Psoas muscle (tissue), 8 donors: ENCODE measurements around the gene ERRFI1. TPM values are rescaled to one million over a fixed set of nuclear protein-coding genes. Genes with fewer than 3 reads are reported as not detected.
"Not testable (repeated sequence)": the region's sequence is repeated elsewhere in the genome, so short reads cannot be mapped to it uniquely, and the experiment has no call there.

ENCODE experiments used
- ATAC-seq, 4 donors: fragments of 200-7000 bp; cut with Tn5 transposase; one replicate each; pipeline ENCODE4 v1.9.1; 2020; ENCODE audit warnings: moderate library complexity in 3 of 4, mild to moderate bottlenecking in 2 of 4
- DNase-seq, 2 donors: peaks; one replicate each; pipeline ENCODE4 v3.0.0-alpha.2; 2020
- H3K27ac ChIP-seq: fragments of 200-600 bp; one replicate; pipeline ENCODE4 v1.8.0; 2022
- H3K27me3 ChIP-seq, 3 donors: fragments of 200-600 bp in 1 of 3; one replicate each; pipeline versions ENCODE4 v1.6.1 to v1.8.0; 2013 to 2022; ENCODE audit warnings: low read length in 2 of 3, mild to moderate bottlenecking in 2 of 3, moderate library complexity in 1 of 3; ENCODE audit not compliant: insufficient read depth in 3 of 3
- H3K36me3 ChIP-seq, 2 donors: fragments of 200-600 bp in 1 of 2; one replicate each; pipeline versions ENCODE4 v1.6.1 to v1.8.0; 2013 to 2022; ENCODE audit warnings: low read depth in 1 of 2, mild to moderate bottlenecking in 1 of 2, moderate library complexity in 1 of 2; ENCODE audit not compliant: insufficient read depth in 1 of 2
- H3K4me1 ChIP-seq: fragments of 200-600 bp; one replicate; pipeline ENCODE4 v1.8.0; 2022
- H3K4me3 ChIP-seq: fragments of 200-600 bp; one replicate; pipeline ENCODE4 v1.8.0; 2022; ENCODE audit warnings: mild to moderate bottlenecking
- H3K9me3 ChIP-seq: fragments of 200-600 bp; one replicate; pipeline ENCODE4 v1.8.0; 2022
- CTCF ChIP-seq: fragments of 200-600 bp; IDR thresholded peaks from one replicate; pipeline ENCODE4 v1.8.0; 2022; ENCODE audit warnings: antibody characterized with exemption
- WGBS, 3 donors: extraction: QIAGEN DNeasy Blood & Tissue Kit; methylation state at CpG; one replicate each; pipeline versions ENCODE4 v1.1.6 to v1.1.7; 2013; 5-methylcytosine and 5-hydroxymethylcytosine counted together
- intact Hi-C, 2 donors: fragments of 100-400 bp; cut with DNase I; formaldehyde crosslinking; loops; one replicate each; pipeline versions ENCODE4 v1.11.0 to v1.14.2; 2022
- polyA plus RNA-seq, 3 donors: library from polyadenylated mRNA; stranded (reverse); fragments of 200-250 nt; gene quantifications; one replicate each; pipeline ENCODE4 v1.2.3, GENCODE V29; 2013
- total RNA-seq, 4 donors: library from RNA; stranded (reverse); fragmentation: NEBNext Ultra II Directional in 2 of 4; extraction: Animal tissue kit (Norgen Biotek cat#: 25700) in 2 of 4; gene quantifications; one replicate each; pipeline versions ENCODE4 v1.2.1 to v1.2.4, GENCODE V29; 2021 to 2023
- donor health status: healthy with polysubstance abuse.
- donor health status: DM: no; HTN: no; CAD: no; lungs with moderate emphysema.
- donor health status: Bipolar disorder and iron deficiency.
- donor health status: healthy.
- donor health status: DM: yes; HTN: yes; CAD: no.
- donor health status: DM: no; HTN: no; CAD: no.
- donor health status: DM: no; HTN: no; CAD: no.
- donor health status: DM: yes; HTN: yes; CAD: no.

The ERRFI1 gene
- total and polyA plus RNA-seq, 7 donors, result 23.2 to 99.9 (median 63.3) TPM

GRCh38 chr1:8070381-8070811 lies 44.3 kb upstream of the ERRFI1 start:
- Histone ChIP-seq H3K4me3 (no peak overlapping the region), H3K36me3 (no peaks in the 10 kb centered on the region), H3K9me3 (no peaks in the 10 kb centered on the region), H3K27me3 (peaks cover 0 to 3% (median 0%) of the 10 kb centered on the region in 3 donors), H3K4me1 (no peaks in the 10 kb centered on the region), H3K27ac (no peak overlapping the region)
- ATAC-seq (no peak), DNase-seq (no peak)
- WGBS, 3 donors, result 42 to 47% (median 44%) methylated on average over 10 of the region's 10 CpGs
- intact Hi-C loops, result no loop called here
- no peak for TF ChIP-seq CTCF

GRCh38 chr1:8069614-8070320 lies 43.7 kb upstream of the ERRFI1 start:
- intact Hi-C loops, DNase-seq, H3K36me3 ChIP-seq, ATAC-seq, H3K4me1 ChIP-seq, H3K9me3 ChIP-seq, H3K4me3 ChIP-seq, H3K27ac ChIP-seq, H3K27me3 ChIP-seq: not testable (repeated sequence)
- WGBS, 3 donors, result 72 to 80% (median 75%) methylated on average over 8 of the region's 8 CpGs

GRCh38 chr1:8065369-8065768 lies 39.3 kb upstream of the ERRFI1 start:
- DNase-seq (no peak), ATAC-seq (no peak)
- no peak for TF ChIP-seq CTCF
- Histone ChIP-seq H3K4me3 (no peak overlapping the region), H3K27me3 (peaks cover 0 to 3% (median 0%) of the 10 kb centered on the region in 3 donors), H3K36me3 (no peaks in the 10 kb centered on the region), H3K4me1 (no peaks in the 10 kb centered on the region), H3K9me3 (no peaks in the 10 kb centered on the region), H3K27ac (no peak overlapping the region)
- intact Hi-C loops, result no loop called here
- 85 to 90% (median 88%) methylated on average over 4 of the region's 4 CpGs for WGBS, 3 donors

- no peaks in the 10 kb centered on the region for H3K4me1 ChIP-seq
- H3K27me3 ChIP-seq, result no peaks in the 10 kb centered on the region
- no peak for DNase-seq
- intact Hi-C loops, result no loop called here
- ATAC-seq, result no peak
- TF ChIP-seq CTCF, result no peak
- 51 to 57% (median 54%) methylated on average over 7 of the region's 7 CpGs for WGBS, 3 donors
- H3K9me3 ChIP-seq, result no peaks in the 10 kb centered on the region
- no peak overlapping the region for H3K27ac ChIP-seq
- H3K4me3 ChIP-seq, result no peak overlapping the region
- H3K36me3 ChIP-seq, result no peaks in the 10 kb centered on the region
Measured at GRCh38 chr1:8063298-8064036, 37.4 kb upstream of the ERRFI1 start.

- ATAC-seq, result no peak
- WGBS, 3 donors, result 79 to 87% (median 81%) methylated on average over 4 of the region's 4 CpGs
- Histone ChIP-seq H3K27me3 (no peaks in the 10 kb centered on the region), H3K27ac (no peak overlapping the region), H3K36me3 (no peaks in the 10 kb centered on the region), H3K9me3 (no peaks in the 10 kb centered on the region), H3K4me3 (no peak overlapping the region), H3K4me1 (no peaks in the 10 kb centered on the region)
- TF ChIP-seq CTCF, result no peak
- DNase-seq, result no peak
- intact Hi-C loops, result no loop called here
Measured at GRCh38 chr1:8062861-8063260, 36.8 kb upstream of the ERRFI1 start.
